IMR-90 (cell line): Measurements from ENCODE around the gene SLC25A22. TPM values are rescaled to one million over a fixed set of nuclear protein-coding genes. Genes with fewer than 3 reads are reported as not detected.
A peak's percentile ranks its signal among the peaks of the same experiment; 100 is the strongest.

Experiments
- ATAC-seq: fragments of 200-7000 bp; cut with Tn5 transposase; 2 replicates; pipeline ENCODE4 v1.9.1; 2020; ENCODE audit warnings: low read depth, mild to moderate bottlenecking, moderate library complexity
- BruUV-seq: library from RNA; stranded (reverse); fragments of 400-500 nt; replicated peaks from 2 replicates; lab custom pipeline; 2021; lab: Mats Ljungman, UMichigan
- CTCF ChIA-PET: fragments of 300-600 bp; formaldehyde crosslinking; extraction: SDS; loops from one replicate; lab custom pipeline; 2021; ENCODE audit warnings: antibody characterized with exemption; lab: Yijun Ruan, JAX
- POLR2A ChIA-PET: fragments of 300-600 bp; sonication (Branson Sonifier 250); formaldehyde crosslinking; loops from one replicate; lab custom pipeline; 2022; ENCODE audit warnings: antibody characterized with exemption; ENCODE audit not compliant: unreplicated experiment; lab: Charles Lee
- DNase-seq: peaks from one replicate; pipeline ENCODE4 v3.0.0; 2013
- H2AFZ ChIP-seq: replicated peaks from 2 replicates; pipeline ENCODE3; 2013; ENCODE audit warnings: low read length, mild to moderate bottlenecking; ENCODE audit not compliant: poor library complexity
- H2AK5ac ChIP-seq: 2 replicates; pipeline ENCODE4 v1.6.1; 2013; ENCODE audit warnings: low read depth, low read length, inconsistent platforms
- H2AK9ac ChIP-seq: replicated peaks from 2 replicates; pipeline ENCODE3; 2013; ENCODE audit warnings: mild to moderate bottlenecking, low read depth, low read length, moderate library complexity; ENCODE audit not compliant: poor library complexity
- H2BK120ac ChIP-seq: 2 replicates; pipeline ENCODE4 v1.6.1; 2013; ENCODE audit warnings: low read depth, low read length, inconsistent platforms
- H2BK15ac ChIP-seq: 3 replicates; pipeline ENCODE4 v1.6.1; 2013; ENCODE audit warnings: low read depth, low read length, inconsistent platforms
- H2BK20ac ChIP-seq: 2 replicates; pipeline ENCODE4 v1.6.1; 2013; ENCODE audit warnings: low read depth, mild to moderate bottlenecking, inconsistent platforms, low read length, moderate library complexity
- H2BK5ac ChIP-seq: 2 replicates; pipeline ENCODE4 v1.6.1; 2013; ENCODE audit warnings: mild to moderate bottlenecking, low read depth, low read length, inconsistent platforms; ENCODE audit not compliant: poor library complexity, severe bottlenecking
- H3K14ac ChIP-seq: replicated peaks from 2 replicates; pipeline ENCODE4 v1.6.1; 2013; ENCODE audit warnings: low read depth, low read length, inconsistent platforms
- H3K18ac ChIP-seq: 2 replicates; pipeline ENCODE4 v1.6.1; 2013; ENCODE audit warnings: low read depth, low read length, control low read depth
- H3K23ac ChIP-seq: 2 replicates; pipeline ENCODE4 v1.6.1; 2013; ENCODE audit warnings: low read depth, low read length, inconsistent platforms
- H3K27ac ChIP-seq: 2 replicates; pipeline ENCODE4 v1.5.1; 2013; ENCODE audit warnings: mild to moderate bottlenecking, control low read depth, low read length; ENCODE audit not compliant: insufficient read depth
- H3K27me3 ChIP-seq: 2 replicates; pipeline ENCODE4 v1.6.1; 2013; ENCODE audit warnings: low read length; ENCODE audit not compliant: control insufficient read depth, insufficient read depth
- H3K36me3 ChIP-seq: 2 replicates; pipeline ENCODE4 v1.6.1; 2013; ENCODE audit warnings: low read length, mixed read lengths; ENCODE audit not compliant: control insufficient read depth, insufficient read depth
- H3K4ac ChIP-seq: 2 replicates; pipeline ENCODE4 v1.6.1; 2013; ENCODE audit warnings: low read depth, low read length, inconsistent platforms
- H3K4me1 ChIP-seq: 2 replicates; pipeline ENCODE4 v1.6.1; 2013; ENCODE audit warnings: low read length, mixed read lengths; ENCODE audit not compliant: control insufficient read depth, insufficient read depth
- H3K4me2 ChIP-seq: 2 replicates; pipeline ENCODE4 v1.6.1; 2013; ENCODE audit warnings: low read depth, mild to moderate bottlenecking, control low read depth, low read length, moderate library complexity
- H3K4me3 ChIP-seq: 2 replicates; pipeline ENCODE4 v1.5.1; 2013; ENCODE audit warnings: low read depth, mild to moderate bottlenecking, control low read depth, low read length, moderate library complexity; ENCODE audit not compliant: insufficient read depth
- H3K56ac ChIP-seq: 2 replicates; pipeline ENCODE4 v1.6.1; 2013; ENCODE audit warnings: low read length, inconsistent platforms; ENCODE audit not compliant: insufficient read depth; ENCODE audit errors: extremely low read depth
- H3K79me1 ChIP-seq, 2 experiments: 2 replicates each; pipeline ENCODE4 v1.6.1; 2013; ENCODE audit warnings: low read length in 2 of 2, inconsistent platforms in 1 of 2, low read depth in 1 of 2
- H3K9ac ChIP-seq: 2 replicates; pipeline ENCODE4 v1.6.1; 2013; ENCODE audit warnings: low read depth, low read length, control low read depth
- H3K9me1 ChIP-seq: 2 replicates; pipeline ENCODE4 v1.6.1; 2013; ENCODE audit warnings: low read length, inconsistent platforms; ENCODE audit not compliant: insufficient read depth
- H3K9me3 ChIP-seq: 2 replicates; pipeline ENCODE4 v1.6.1; 2013; ENCODE audit warnings: low read length; ENCODE audit not compliant: control insufficient read depth, insufficient read depth
- H4K20me1 ChIP-seq: 2 replicates; pipeline ENCODE4 v1.6.1; 2013; ENCODE audit warnings: low read length, inconsistent platforms; ENCODE audit not compliant: insufficient read depth
- H4K5ac ChIP-seq: 2 replicates; pipeline ENCODE4 v1.6.1; 2013; ENCODE audit warnings: mild to moderate bottlenecking, low read depth, low read length, control low read depth
- H4K8ac ChIP-seq, 2 experiments: 2 replicates each; pipeline ENCODE4 v1.6.1; 2013; ENCODE audit warnings: low read depth in 2 of 2, low read length in 2 of 2, control low read depth in 1 of 2, inconsistent platforms in 1 of 2
- H4K91ac ChIP-seq: 2 replicates; pipeline ENCODE4 v1.6.1; 2013; ENCODE audit warnings: low read depth, low read length, inconsistent platforms; ENCODE audit not compliant: insufficient read depth
- CEBPB ChIP-seq: IDR thresholded peaks from 2 replicates; pipeline ENCODE4 v1.6.1; 2012; ENCODE audit warnings: low read depth, low read length, improper control_type of control experiment
- ELK1 ChIP-seq: fragments of 150-350 bp; IDR thresholded peaks from 2 replicates; pipeline ENCODE4 v1.6.1; 2016; ENCODE audit warnings: low read depth, mild to moderate bottlenecking, low read length, moderate library complexity, borderline replicate concordance
- MAFK ChIP-seq: IDR thresholded peaks from 2 replicates; pipeline ENCODE4 v1.6.1; 2012; ENCODE audit warnings: low read depth, low read length, improper control_type of control experiment
- MAZ ChIP-seq: IDR thresholded peaks from 2 replicates; pipeline ENCODE4 v1.6.1; 2012; ENCODE audit warnings: low read depth, mild to moderate bottlenecking, low read length, improper control_type of control experiment, moderate library complexity, borderline replicate concordance
- RAD21 ChIP-seq: IDR thresholded peaks from 2 replicates; pipeline ENCODE4 v1.6.1; 2012; ENCODE audit warnings: low read length, improper control_type of control experiment
- RCOR1 ChIP-seq: IDR thresholded peaks from 2 replicates; pipeline ENCODE4 v1.6.1; 2012; ENCODE audit warnings: mild to moderate bottlenecking, low read length, improper control_type of control experiment; ENCODE audit not compliant: insufficient replicate concordance
- WGBS, 2 experiments: methylation state at CpG; one replicate each; pipeline versions ENCODE4 v1.1.5 to v1.1.7; 2013; ENCODE audit warnings: missing lambda C conversion rate in 2 of 2; ENCODE audit not compliant: insufficient read length in 1 of 2; ENCODE audit errors: extremely low coverage in 2 of 2; 5-methylcytosine and 5-hydroxymethylcytosine counted together
- dilution Hi-C: fragments of 300-500 bp; cut with HindIII; formaldehyde crosslinking; loops from one replicate; pipeline ENCODE4 v1.14.3; 2018; ENCODE audit warnings: low sequenced_read_pairs; ENCODE audit not compliant: unreplicated experiment
- in situ Hi-C: fragments of 300-500 bp; cut with MboI; formaldehyde crosslinking; loops from 3 replicates; pipeline ENCODE4 v1.14.3; 2019; ENCODE audit warnings: low sequenced_read_pairs, inconsistent platforms, mixed read lengths
- intact Hi-C: fragments of 100-400 bp; cut with micrococcal nuclease; formaldehyde crosslinking; loops from 2 replicates; pipeline ENCODE4 v1.10.0; 2022
- polyA plus RNA-seq, 3 experiments: library from polyadenylated mRNA; depleted of rRNA; stranded (reverse); fragments of >200 nt; gene quantifications; 2 replicates each; pipeline ENCODE4 v1.2.3, GENCODE V29; 2012; ENCODE audit warnings: low replicate concordance in 1 of 3
- total RNA-seq: library from RNA; depleted of rRNA; stranded (reverse); fragments of >200 nt; gene quantifications from 2 replicates; pipeline ENCODE4 v1.2.3, GENCODE V29; 2012

The SLC25A22 gene
- total and polyA plus RNA-seq, 2 of the 4 experiments (the other 2 are of a cell fraction) = 8.2 to 41.3 TPM

- POLR2A ChIA-PET = no interaction called here
- 22% methylated on average over 27 of the region's 78 CpGs; no CpG with 5 or more reads in 1 of the 2 experiments for WGBS, 2 experiments
- no TSS peak for BruUV-seq
- Histone ChIP-seq H3K9me3 (no peaks in the 10 kb centered on the region), H3K23ac (no peak overlapping the region), H3K4ac (no peak overlapping the region), H2BK120ac (no peak overlapping the region), H4K5ac (no peak overlapping the region), H4K20me1 (peaks cover 40% of the 10 kb centered on the region), H4K91ac (no peak overlapping the region), H3K36me3 (peaks cover 2% of the 10 kb centered on the region; the same call in 1 of the 2 replicates), H3K4me2 (no peak overlapping the region), H2BK20ac (no peak overlapping the region), H4K8ac (no peak overlapping the region), H2AK9ac (peak overlapping the region; percentile 61), H3K18ac (no peak overlapping the region), H2BK15ac (no peak overlapping the region), H2BK5ac (no peak overlapping the region), H3K4me3 (no peak overlapping the region), H2AK5ac (no peak overlapping the region), H3K56ac (no peak overlapping the region), H3K9ac (no peak overlapping the region), H3K4me1 (peaks cover 37% of the 10 kb centered on the region), H3K14ac (no peak overlapping the region), H2AFZ (peak overlapping the region; percentile 70), H3K27ac (no peak overlapping the region), H3K79me1 (peaks cover 5 to 29% of the 10 kb centered on the region in 2 experiments), H3K27me3 (peaks cover 6% of the 10 kb centered on the region; the same call in 1 of the 2 replicates), H3K9me1 (peaks cover 10% of the 10 kb centered on the region; the same call in 1 of the 2 replicates)
- TF ChIP-seq RAD21 (no peak), CEBPB (no peak), MAZ (no peak), ELK1 (no peak), RCOR1 (no peak), MAFK (no peak)
- DNase-seq (no peak), ATAC-seq (no peak)
- dilution Hi-C loops (no loop called here), in situ Hi-C loops (no loop called here), intact Hi-C loops (no loop called here)
- CTCF ChIA-PET = no interaction called here
These were observed 32.4 kb upstream of the SLC25A22 start for GRCh38 chr11:830295-831117.
